Umbilical cord (tissue), 2 donors: ENCODE results near the gene B4GAT1. TPM values are rescaled to one million over a fixed set of nuclear protein-coding genes. Genes with fewer than 3 reads are reported as not detected.
"Not testable (repeated sequence)": the region's sequence is repeated elsewhere in the genome, so short reads cannot be mapped to it uniquely, and the experiment has no call there.

Source experiments
- DNase-seq: peaks from one replicate; pipeline ENCODE4 v3.0.0-alpha.2; 2015; ENCODE audit warnings: low spot score
- total RNA-seq: library from RNA; depleted of rRNA; stranded (reverse); fragments of >200 nt; gene quantifications from one replicate; pipeline ENCODE4 v1.2.3, GENCODE V29; 2014; ENCODE audit warnings: low replicate concordance; ENCODE audit not compliant: insufficient read depth

Gene B4GAT1
- 41.9 TPM for total RNA-seq

DNA sequence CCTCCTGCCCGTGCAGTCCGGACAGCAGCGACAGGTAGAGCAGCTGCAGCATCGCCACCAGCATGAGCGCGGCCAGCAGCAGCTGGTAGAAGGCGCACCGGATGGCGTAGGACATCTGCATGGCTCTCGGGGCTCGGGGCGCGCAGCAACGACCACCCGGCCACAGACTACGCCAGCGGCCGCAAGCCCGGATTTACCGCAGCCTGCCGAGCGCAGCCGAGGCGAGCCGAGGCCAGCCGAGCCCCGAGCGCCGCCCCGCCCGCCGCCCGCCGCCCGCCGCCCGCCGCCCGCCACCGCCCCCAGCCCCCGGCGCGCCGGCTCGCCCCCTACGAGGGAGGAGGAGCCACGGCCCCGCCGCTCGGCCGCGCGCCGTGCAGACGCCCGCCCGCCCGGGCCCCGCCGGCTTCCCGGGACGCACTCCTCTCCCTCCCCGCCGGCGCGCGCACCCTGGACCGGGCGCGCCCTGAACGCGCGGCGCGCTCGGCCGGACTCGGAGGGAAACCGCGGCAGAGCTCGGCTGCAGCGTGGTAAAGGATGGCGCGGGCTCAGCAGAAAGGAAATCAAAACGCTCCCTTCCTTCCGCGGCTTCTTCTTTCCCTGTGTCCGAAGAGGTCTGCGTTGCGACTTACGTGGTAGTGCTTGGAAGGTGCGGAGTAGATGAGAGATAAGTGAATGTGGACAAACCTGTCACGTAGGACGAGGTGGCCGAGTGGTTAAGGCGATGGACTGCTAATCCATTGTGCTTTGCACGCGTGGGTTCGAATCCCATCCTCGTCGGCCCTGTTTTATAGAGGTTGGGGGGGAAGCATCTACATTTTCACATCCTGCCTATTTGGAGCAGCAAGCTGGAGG lies at the start of gene B4GAT1:
Gene B4GAT1, minus strand, starts transcription at position 205 of the 852 bp plus-strand sequence. Its CDS starts 84 bp downstream, at position 121.
- DNase-seq = peak; percentile 89

DNA sequence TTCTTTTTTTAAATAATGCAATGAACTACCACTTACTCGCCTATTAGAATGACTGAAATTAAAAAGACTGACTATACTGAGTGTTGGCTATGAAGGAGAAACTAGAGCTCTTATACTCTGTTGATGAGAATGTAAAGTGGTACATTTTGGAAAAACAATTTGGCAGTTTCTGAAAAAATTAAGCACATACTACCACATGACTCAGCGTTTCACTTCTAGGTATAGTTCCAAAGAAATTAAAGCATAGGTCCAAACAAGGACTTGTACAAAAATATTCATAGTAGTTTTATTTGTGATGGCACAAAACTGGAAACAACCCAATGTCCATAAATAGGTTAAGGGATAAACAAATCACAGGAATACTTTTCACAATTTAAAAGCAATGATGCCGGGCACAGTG lies 46.5 kb upstream of the B4GAT1 start:
- DNase-seq = no peak

DNA sequence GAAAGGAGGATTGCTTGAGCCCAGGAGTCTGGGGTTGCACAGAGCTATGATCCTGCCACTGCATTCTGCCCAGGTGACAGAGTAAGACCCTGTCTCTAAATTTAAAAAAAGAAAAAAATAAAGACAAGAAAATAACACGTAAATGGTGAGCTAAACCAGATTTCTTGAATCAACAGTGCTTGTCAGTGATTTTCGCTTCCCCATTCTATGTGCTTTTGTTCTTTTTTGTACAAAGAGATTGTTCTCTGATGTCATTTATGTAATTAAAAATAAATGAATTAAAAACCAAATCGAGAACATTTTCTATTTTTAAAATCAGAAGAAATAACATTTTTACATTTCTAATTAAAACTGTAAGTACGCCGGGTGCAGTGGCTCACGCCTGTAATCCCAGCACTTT lies 43.9 kb upstream of the B4GAT1 start:
- DNase-seq = no peak

- peak; percentile 38 for DNase-seq
Measured at GRCh38 chr11:66388780-66389386, 41.5 kb upstream of the B4GAT1 start.

GRCh38 chr11:66386171-66387069 lies 39.0 kb upstream of the B4GAT1 start:
- DNase-seq = peak; percentile 83

DNA sequence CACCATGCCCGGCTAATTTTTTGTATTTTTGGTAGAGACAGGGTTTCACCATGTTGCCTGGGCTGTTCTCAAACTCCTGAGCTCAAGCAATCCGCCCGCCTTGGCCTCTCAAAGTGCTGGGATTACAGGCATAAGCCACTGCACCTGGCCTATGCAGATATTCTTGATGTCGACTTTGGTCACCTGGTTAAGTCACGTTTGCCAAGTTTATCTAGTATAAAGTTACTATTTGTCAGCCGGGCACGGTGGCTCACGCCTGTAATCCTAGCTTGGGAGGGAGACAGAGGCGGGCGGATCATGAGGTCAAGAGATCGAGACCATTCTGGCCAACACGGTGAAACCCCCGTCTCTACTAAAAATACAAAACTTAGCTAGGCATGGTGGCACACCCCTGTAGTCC lies 36.9 kb upstream of the B4GAT1 start:
- not testable (repeated sequence) for DNase-seq

- not testable (repeated sequence) for DNase-seq
Measured at GRCh38 chr11:66380264-66380663, 32.8 kb upstream of the B4GAT1 start.

GRCh38 chr11:66373690-66374287 lies 26.4 kb upstream of the B4GAT1 start:
- not testable (repeated sequence) for DNase-seq

GRCh38 chr11:66373265-66373664 lies 25.8 kb upstream of the B4GAT1 start:
- no peak for DNase-seq

DNA sequence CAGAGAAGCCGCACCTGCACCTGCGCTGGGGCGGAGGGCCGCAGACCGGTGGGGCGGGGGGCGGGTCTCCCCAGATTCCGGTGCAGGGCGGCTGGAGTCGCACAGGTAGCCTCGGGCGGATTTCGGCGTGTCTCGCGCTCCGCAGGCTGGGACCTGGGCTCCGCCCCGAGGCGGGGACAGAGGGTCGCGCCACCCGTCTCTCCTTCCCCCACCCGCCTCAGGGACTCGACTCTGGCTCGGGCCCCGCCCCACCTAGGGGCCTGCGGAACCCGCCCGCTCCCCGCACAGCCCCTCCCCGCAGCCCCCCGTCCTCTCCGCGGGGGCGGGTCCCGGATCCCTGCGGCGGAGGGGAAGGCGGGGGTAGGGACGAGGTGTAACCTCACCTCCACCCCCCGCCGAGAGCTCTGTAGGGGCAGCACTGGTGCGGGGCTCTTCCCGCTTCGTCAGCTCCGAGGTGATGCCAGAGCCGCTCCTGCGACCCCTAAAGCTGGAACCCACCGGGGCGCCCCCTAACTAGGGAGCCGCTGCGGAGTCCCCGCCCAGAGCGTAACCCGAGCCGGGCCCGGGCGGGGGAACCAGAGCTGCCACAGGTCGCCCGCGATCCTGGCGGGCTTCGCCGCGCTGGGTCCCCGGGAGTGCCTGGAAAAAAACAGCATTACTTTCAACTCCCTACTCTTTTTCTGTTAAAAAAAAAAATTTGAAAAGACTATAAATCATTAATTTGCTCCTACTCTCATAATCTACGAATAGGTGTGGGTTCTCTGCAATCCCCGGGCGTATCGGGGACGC lies 24.4 kb upstream of the B4GAT1 start, which contains the start of gene SLC29A2:
Gene SLC29A2, minus strand, starts transcription at position 134 of the 789 bp plus-strand sequence. CDS start 169 bp downstream, outside the sequence.
- DNase-seq = peak; percentile 64

- no peak for DNase-seq
Measured at GRCh38 chr11:66369073-66369894, 21.9 kb upstream of the B4GAT1 start.

- DNase-seq = no peak
Measured at GRCh38 chr11:66368484-66368883, 21.1 kb upstream of the B4GAT1 start.

DNA sequence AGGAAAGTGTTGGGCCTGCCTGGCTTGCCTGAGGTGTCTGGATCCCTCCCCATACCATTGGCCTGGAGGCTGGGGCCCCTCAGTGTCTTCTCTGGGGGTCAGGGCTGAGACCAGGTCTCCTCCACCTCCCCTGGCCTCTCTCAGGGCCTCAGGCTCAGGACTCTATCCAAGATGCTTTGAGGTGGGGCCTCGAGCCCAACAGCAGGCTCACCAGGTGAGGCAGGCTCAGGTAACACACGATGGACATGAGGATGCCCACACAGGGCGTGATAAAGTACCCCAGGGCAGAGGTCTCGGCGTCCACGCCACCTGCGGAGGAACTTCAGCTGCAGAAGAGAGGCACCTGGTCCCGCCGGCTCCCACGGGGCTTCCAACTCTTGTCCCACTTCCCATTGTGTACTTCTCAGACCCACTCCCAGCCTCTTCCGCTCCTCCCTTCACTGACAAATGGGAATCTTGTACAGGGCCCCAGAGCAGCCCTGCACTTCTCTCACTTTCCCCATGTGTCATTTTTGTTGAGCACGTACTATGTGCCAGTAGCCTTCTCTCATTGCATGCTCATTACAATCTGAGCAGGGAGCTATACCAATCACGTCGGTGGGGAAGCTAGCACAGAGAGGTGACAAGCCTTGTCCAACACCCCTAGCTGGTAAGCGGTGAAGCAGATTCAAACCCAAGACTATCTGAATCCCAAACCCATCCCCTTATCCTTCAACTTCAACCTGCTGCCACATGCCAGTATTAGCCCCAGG lies 20.3 kb upstream of the B4GAT1 start:
- no peak for DNase-seq

DNA sequence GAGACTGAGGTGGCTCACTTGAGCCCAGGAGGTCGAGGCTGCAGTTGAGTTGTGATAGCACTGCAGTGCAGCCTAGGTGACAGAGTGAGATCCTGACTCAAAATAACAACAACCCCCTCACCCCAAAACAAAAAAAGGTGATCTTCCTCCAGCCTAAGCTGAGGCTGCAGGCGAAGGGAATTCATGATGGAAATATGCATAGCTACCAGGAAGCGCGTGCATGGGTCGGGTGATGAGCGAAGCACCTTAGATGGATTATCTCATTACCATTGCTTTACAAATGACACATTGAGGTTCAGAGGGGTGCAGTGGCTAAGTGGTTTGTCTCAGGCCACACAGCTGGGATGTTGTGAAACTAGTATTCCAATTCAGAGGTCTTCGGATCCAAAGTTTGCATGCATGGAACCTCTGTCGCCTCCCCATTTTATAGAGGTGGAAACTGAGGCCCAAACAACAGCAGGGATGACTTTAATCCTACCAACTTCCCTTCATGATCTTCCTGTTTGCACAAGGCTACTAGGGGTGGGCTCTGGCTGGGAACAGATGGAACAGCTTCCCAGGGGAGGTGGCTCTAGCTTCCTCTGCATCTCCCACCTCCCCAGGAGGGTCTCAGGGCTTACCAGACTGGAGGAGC lies 19.5 kb upstream of the B4GAT1 start:
- no peak for DNase-seq

- DNase-seq = no peak
Measured at GRCh38 chr11:66365711-66366619, 18.5 kb upstream of the B4GAT1 start.

DNA sequence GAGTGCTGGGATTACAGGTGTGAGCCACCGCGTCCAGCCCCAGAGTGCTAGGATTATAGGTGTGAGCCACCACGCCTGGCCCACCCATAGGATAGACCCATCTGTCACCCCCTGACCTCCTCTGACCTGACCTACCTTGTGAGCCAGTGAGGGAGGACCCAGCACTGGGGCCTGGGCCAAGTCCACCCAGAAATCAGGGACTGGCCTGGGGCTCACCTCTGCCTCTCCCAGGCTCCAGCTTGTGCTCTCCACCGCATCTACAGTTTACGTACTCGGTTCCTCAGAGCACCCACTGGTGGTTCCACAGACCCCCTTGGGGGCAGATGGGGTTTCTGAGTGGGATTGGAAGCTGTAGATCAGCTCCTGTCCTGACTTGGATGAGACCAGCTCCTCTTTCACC lies 17.7 kb upstream of the B4GAT1 start:
- no peak for DNase-seq

GRCh38 chr11:66363805-66364535 lies 16.5 kb upstream of the B4GAT1 start:
- no peak for DNase-seq
